A549 (cell line): ENCODE data around the gene MIPOL1. TPM values are rescaled to one million over a fixed set of nuclear protein-coding genes. Genes with fewer than 3 reads are reported as not detected.

Source experiments
- ATAC-seq, 2 experiments: fragments of 200-7000 bp in 1 of 2; fragments of >200 bp in 1 of 2; cut with Nextera tagmentation in 1 of 2; cut with Tn5 transposase in 1 of 2; 3 replicates each; pipeline versions ENCODE4 v1.8.0 to v1.9.1; 2018 to 2020; ENCODE audit warnings: mild to moderate bottlenecking in 1 of 2, moderate library complexity in 1 of 2
- CTCF ChIA-PET: fragments of 300-600 bp; sonication (Branson Sonifier 250); formaldehyde crosslinking; extraction: SDS; loops from one replicate; lab custom pipeline; 2021; ENCODE audit warnings: antibody characterized with exemption, inconsistent platforms; lab: Yijun Ruan, JAX
- POLR2A ChIA-PET: fragments of 350-600 bp; formaldehyde crosslinking; extraction: SDS; loops from one replicate; lab custom pipeline; 2021; ENCODE audit warnings: antibody characterized with exemption, inconsistent platforms; lab: Yijun Ruan, JAX
- DNase-seq, 2 experiments: peaks; one replicate each; pipeline versions ENCODE4 v3.0.0 to v3.0.0-alpha.2; 2011 to 2016; ENCODE audit warnings: low read depth in 1 of 2, low spot score in 1 of 2
- FAIRE-seq: peaks from 2 replicates; lab custom pipeline; 2011; peaks lifted over from hg19 to GRCh38; lab: Jason Lieb, UNC
- H3K27ac ChIP-seq, 2 experiments: fragments of >200 bp; sonication (Bioruptor Twin); formaldehyde crosslinking; 3 replicates each; pipeline ENCODE4 v1.5.1; 2016 to 2017
- H3K4me1 ChIP-seq: fragments of >200 bp; sonication (Bioruptor Twin); formaldehyde crosslinking; 3 replicates; pipeline ENCODE4 v1.6.1; 2016
- H3K4me2 ChIP-seq: fragments of >200 bp; sonication (Bioruptor Twin); formaldehyde crosslinking; 3 replicates; pipeline ENCODE4 v1.6.1; 2016
- H3K4me3 ChIP-seq: fragments of >200 bp; sonication (Bioruptor Twin); formaldehyde crosslinking; 3 replicates; pipeline ENCODE4 v1.5.1; 2016
- H3K9me3 ChIP-seq: fragments of >200 bp; sonication (Bioruptor Twin); formaldehyde crosslinking; 3 replicates; pipeline ENCODE4 v1.6.1; 2016
- ATOH8 ChIP-seq: fragments of 250-450 bp; sonication (Bioruptor Pico); IDR thresholded peaks from 2 replicates; pipeline ENCODE4 v1.5.0; 2020; ENCODE audit warnings: low read depth, mild to moderate bottlenecking, moderate library complexity
- CBX2 ChIP-seq: fragments of 200-600 bp; sonication (generic); IDR thresholded peaks from 2 replicates; pipeline ENCODE4 v1.6.1; 2016; ENCODE audit warnings: low read depth, mild to moderate bottlenecking, borderline replicate concordance
- CBX8 ChIP-seq: fragments of 200-600 bp; sonication (generic); IDR thresholded peaks from 2 replicates; pipeline ENCODE4 v1.6.1; 2016
- CHD2 ChIP-seq: fragments of 150-350 bp; IDR thresholded peaks from 2 replicates; pipeline ENCODE4 v1.6.1; 2014; ENCODE audit warnings: low read length; ENCODE audit not compliant: partially characterized antibody
- CTCF ChIP-seq: fragments of >200 bp; sonication (Bioruptor Twin); formaldehyde crosslinking; IDR thresholded peaks from 3 replicates; pipeline ENCODE4 v1.5.1; 2016
- E2F6 ChIP-seq: IDR thresholded peaks from 2 replicates; pipeline ENCODE4 v1.6.1; 2012; ENCODE audit warnings: low read depth, borderline replicate concordance
- ESRRA ChIP-seq: fragments of 150-350 bp; IDR thresholded peaks from 2 replicates; pipeline ENCODE4 v1.6.1; 2014; ENCODE audit warnings: mild to moderate bottlenecking, low read length, borderline replicate concordance
- FOSL2 ChIP-seq, 2 experiments: fragments of 450-650 bp in 1 of 2; fragments of >200 bp in 1 of 2; sonication (Bioruptor Twin) in 1 of 2; formaldehyde crosslinking; IDR thresholded peaks; 2 replicates each; pipeline versions ENCODE4 v1.5.0 to v1.6.1; 2016 to 2020; ENCODE audit warnings: mild to moderate bottlenecking in 1 of 2, moderate library complexity in 1 of 2
- JUNB ChIP-seq: fragments of >200 bp; sonication (Bioruptor Twin); formaldehyde crosslinking; IDR thresholded peaks from 2 replicates; pipeline ENCODE4 v1.6.1; 2016
- MAZ ChIP-seq: fragments of 150-350 bp; IDR thresholded peaks from 2 replicates; pipeline ENCODE4 v1.6.1; 2014; ENCODE audit warnings: antibody characterized with exemption, low read depth, low read length, borderline replicate concordance
- NR3C1 ChIP-seq: fragments of >200 bp; sonication (Bioruptor Twin); formaldehyde crosslinking; IDR thresholded peaks from 3 replicates; pipeline ENCODE4 v1.6.1; 2017
- PBX3 ChIP-seq: IDR thresholded peaks from 2 replicates; pipeline ENCODE4 v1.6.1; 2012
- PHF8 ChIP-seq: fragments of 200-600 bp; sonication (generic); IDR thresholded peaks from 2 replicates; pipeline ENCODE4 v1.6.1; 2016; ENCODE audit warnings: low read depth, mild to moderate bottlenecking, antibody characterized with exemption, moderate library complexity, borderline replicate concordance
- POLR2A ChIP-seq: IDR thresholded peaks from 2 replicates; pipeline ENCODE4 v1.6.1; 2012; ENCODE audit warnings: mild to moderate bottlenecking, low read length
- RCOR1 ChIP-seq: fragments of 150-350 bp; IDR thresholded peaks from 2 replicates; pipeline ENCODE4 v1.6.1; 2014; ENCODE audit warnings: antibody characterized with exemption, low read length, low read depth
- REST ChIP-seq: fragments of 200-600 bp; sonication (generic); IDR thresholded peaks from 2 replicates; pipeline ENCODE4 v1.6.1; 2016; ENCODE audit warnings: antibody characterized with exemption, mild to moderate bottlenecking, moderate library complexity
- RFX5 ChIP-seq: fragments of 450-650 bp; IDR thresholded peaks from 2 replicates; pipeline ENCODE4 v1.7.1; 2014; ENCODE audit warnings: antibody characterized with exemption, mild to moderate bottlenecking, moderate library complexity
- RNF2 ChIP-seq: fragments of 200-600 bp; sonication (generic); IDR thresholded peaks from 2 replicates; pipeline ENCODE4 v1.6.1; 2016; ENCODE audit warnings: low read depth, mild to moderate bottlenecking, antibody characterized with exemption, moderate library complexity, borderline replicate concordance
- SMC3 ChIP-seq: fragments of >200 bp; sonication (Bioruptor Twin); formaldehyde crosslinking; IDR thresholded peaks from 3 replicates; pipeline ENCODE4 v1.6.1; 2018; ENCODE audit warnings: inconsistent platforms
- TFCP2L1 ChIP-seq: fragments of 250-450 bp; sonication (Bioruptor Pico); IDR thresholded peaks from 2 replicates; pipeline ENCODE4 v1.5.0; 2021; ENCODE audit warnings: mild to moderate bottlenecking
- ZC3H11A ChIP-seq: fragments of 450-650 bp; IDR thresholded peaks from 2 replicates; pipeline ENCODE4 v1.6.1; 2014; ENCODE audit warnings: antibody characterized with exemption, mild to moderate bottlenecking
- ZFP36 ChIP-seq: fragments of 450-650 bp; IDR thresholded peaks from 2 replicates; pipeline ENCODE4 v1.6.1; 2014; ENCODE audit warnings: borderline replicate concordance; ENCODE audit not compliant: partially characterized antibody
- ZSCAN20 ChIP-seq: fragments of 250-450 bp; sonication (Bioruptor Pico); IDR thresholded peaks from 2 replicates; pipeline ENCODE4 v1.8.0; 2022; ENCODE audit warnings: mild to moderate bottlenecking, moderate library complexity
- WGBS: methylation state at CpG from one replicate; pipeline ENCODE4 v1.1.6; 2017; ENCODE audit errors: missing lambda C conversion rate; 5-methylcytosine and 5-hydroxymethylcytosine counted together
- polyA plus RNA-seq, 4 experiments: library from polyadenylated mRNA; depleted of rRNA in 3 of 4; stranded (reverse); fragments of >200 nt; fragmentation: RNase III in 1 of 4; extraction: RNeasy Plus Mini Kit Qiagen cat#74134 plus additional on column Dnase treatment in 1 of 4; gene quantifications; 2 replicates in 3 of 4; 3 replicates in 1 of 4; pipeline ENCODE4 v1.2.3, GENCODE V29; 2011 to 2017

The MIPOL1 gene
- polyA plus RNA-seq, 2 of the 4 experiments (the other 2 are of a cell fraction): 5.2 to 13.4 TPM

GRCh38 chr14:37416264-37416663, 218.5 kb downstream of the MIPOL1 start:
- WGBS: 97% methylated on average over 2 of the region's 2 CpGs
- POLR2A ChIA-PET: no interaction called here
- Histone ChIP-seq H3K4me1 (no peaks in the 10 kb centered on the region), H3K4me3 (no peak overlapping the region), H3K27ac (no peak overlapping the region), H3K4me2 (no peak overlapping the region), H3K9me3 (no peaks in the 10 kb centered on the region)
- no peak for TF ChIP-seq RCOR1
- TF ChIP-seq CTCF: no peak
- no peak for TF ChIP-seq PHF8
- TF ChIP-seq RNF2: no peak
- no peak for TF ChIP-seq CBX8
- TF ChIP-seq REST: no peak
- TF ChIP-seq FOSL2 (IDR thresholded peaks at IDR 0.05): no peak
- TF ChIP-seq FOSL2 (CRISPR knock-in tag; IDR thresholded peaks at IDR 0.05): no peak
- FAIRE-seq: no peak
- ATAC-seq: no peak
- DNase-seq: no peak
- CTCF ChIA-PET: interaction anchor here (0.6 kb wide), 1 partner anchor 223 kb away, joined by 3 read pairs; no protein-coding TSS in a partner anchor

GRCh38 chr14:37417151-37417550, 219.4 kb downstream of the MIPOL1 start:
- ATAC-seq: no peak
- H3K27ac ChIP-seq: no peak overlapping the region
- H3K9me3 ChIP-seq: no peaks in the 10 kb centered on the region
- no peak overlapping the region for H3K4me2 ChIP-seq
- no peak for FAIRE-seq
- TF ChIP-seq NR3C1 (no peak), CHD2 (no peak), PBX3 (no peak), CBX2 (no peak), ESRRA (no peak)
- CTCF ChIA-PET: no interaction called here
- H3K4me3 ChIP-seq: no peak overlapping the region
- WGBS: 100% methylated on average over 1 of the region's 1 CpG
- POLR2A ChIA-PET: no interaction called here
- DNase-seq: no peak
- no peaks in the 10 kb centered on the region for H3K4me1 ChIP-seq

GRCh38 chr14:37417833-37418232, 220.1 kb downstream of the MIPOL1 start:
- DNase-seq (no peak), FAIRE-seq (peak; percentile 32), ATAC-seq (no peak)
- Histone ChIP-seq H3K27ac (no peak overlapping the region), H3K4me2 (no peak overlapping the region), H3K4me1 (no peaks in the 10 kb centered on the region), H3K9me3 (no peaks in the 10 kb centered on the region), H3K4me3 (no peak overlapping the region)
- ChIA-PET CTCF (no interaction called here), POLR2A (no interaction called here)
- WGBS: 94% methylated on average over 1 of the region's 1 CpG
- TF ChIP-seq ZFP36 (no peak), ZC3H11A (no peak), TFCP2L1 (no peak), ZSCAN20 (CRISPR knock-in tag) (no peak), REST (no peak), SMC3 (no peak), MAZ (no peak), E2F6 (no peak), POLR2A (no peak), JUNB (no peak), ATOH8 (CRISPR knock-in tag) (no peak), RFX5 (no peak)
